HepG2 (cell line): ENCODE results near the gene MLXIPL. TPM values are rescaled to one million over a fixed set of nuclear protein-coding genes. Genes with fewer than 3 reads are reported as not detected.

Experiments used
- ATAC-seq: fragments of 200-7000 bp; cut with Tn5 transposase; 3 replicates; pipeline ENCODE4 v1.9.1; 2020; ENCODE audit warnings: mild to moderate bottlenecking, moderate library complexity
- BruUV-seq: library from RNA; stranded (reverse); fragments of 400-500 nt; replicated peaks from 2 replicates; lab custom pipeline; 2021; lab: Mats Ljungman, UMichigan
- CTCF ChIA-PET: fragments of 300-600 bp; formaldehyde crosslinking; extraction: SDS; loops from one replicate; lab custom pipeline; 2021; ENCODE audit warnings: low total read pairs, inconsistent platforms, low intra/inter-chr PET ratio; lab: Yijun Ruan, JAX
- POLR2A ChIA-PET: fragments of 350-600 bp; sonication (Branson Sonifier 250); formaldehyde crosslinking; loops from one replicate; lab custom pipeline; 2020; ENCODE audit warnings: antibody characterized with exemption, inconsistent platforms; lab: Yijun Ruan, JAX
- DNase-seq: peaks from one replicate; pipeline ENCODE4 v3.0.0-alpha.2; 2015; ENCODE audit warnings: low spot score
- FAIRE-seq: peaks from 3 replicates; lab custom pipeline; 2011; peaks lifted over from hg19 to GRCh38; lab: Jason Lieb, UNC
- H2AFZ ChIP-seq: one replicate; pipeline ENCODE4 v1.6.1; 2011; ENCODE audit warnings: low read length, inconsistent platforms
- H3K27ac ChIP-seq: fragments of 300-600 bp; 3 replicates; pipeline ENCODE4 v1.8.0; 2011; ENCODE audit warnings: mixed run types, mild to moderate bottlenecking, mixed read lengths, low read length, inconsistent platforms; ENCODE audit not compliant: insufficient read depth; ENCODE audit errors: extremely low read length
- H3K27me3 ChIP-seq, 2 experiments: fragments of 200-600 bp in 1 of 2; 2 replicates in 1 of 2; 3 replicates in 1 of 2; pipeline versions ENCODE4 v1.6.0 to v1.8.0; 2011; ENCODE audit warnings: low read length in 2 of 2, mild to moderate bottlenecking in 2 of 2, moderate library complexity in 2 of 2, inconsistent platforms in 1 of 2; ENCODE audit not compliant: insufficient read depth in 2 of 2, control insufficient read depth in 1 of 2
- H3K36me3 ChIP-seq, 2 experiments: fragments of 200-600 bp in 1 of 2; replicated peaks in 1 of 2; 2 replicates in 1 of 2; 3 replicates in 1 of 2; pipeline versions ENCODE4 v1.5.1 to v1.8.0; 2011; ENCODE audit warnings: low read length in 2 of 2, inconsistent platforms in 1 of 2; ENCODE audit not compliant: insufficient read depth in 2 of 2, control insufficient read depth in 1 of 2
- H3K4me1 ChIP-seq: 2 replicates; pipeline ENCODE4 v1.5.1; 2012; ENCODE audit warnings: low read length, inconsistent platforms; ENCODE audit not compliant: insufficient read depth
- H3K4me2 ChIP-seq: 2 replicates; pipeline ENCODE4 v1.6.0; 2011; ENCODE audit warnings: low read depth, low read length, inconsistent platforms
- H3K4me3 ChIP-seq, 3 experiments: fragments of 200-600 bp in 1 of 3; sonication (generic), shearing (Covaris generic) in 1 of 3; replicated peaks in 1 of 3; 2 replicates each; pipeline ENCODE4 v1.5.1; 2011 to 2016; ENCODE audit warnings: low read length in 3 of 3, inconsistent platforms in 2 of 3, low read depth in 2 of 3, mild to moderate bottlenecking in 2 of 3, control low read depth in 1 of 3, mixed read lengths in 1 of 3; ENCODE audit not compliant: insufficient read depth in 1 of 3
- H3K79me2 ChIP-seq: one replicate; pipeline ENCODE4 v1.6.1; 2011; ENCODE audit warnings: low read length, inconsistent platforms; ENCODE audit not compliant: insufficient read depth
- H3K9ac ChIP-seq: 2 replicates; pipeline ENCODE4 v1.6.0; 2011; ENCODE audit warnings: mild to moderate bottlenecking, low read depth, low read length, inconsistent platforms; ENCODE audit not compliant: insufficient read depth
- H3K9me3 ChIP-seq: 2 replicates; pipeline ENCODE4 v1.5.1; 2012; ENCODE audit warnings: mild to moderate bottlenecking, low read length
- H4K20me1 ChIP-seq: 2 replicates; pipeline ENCODE4 v1.6.0; 2011; ENCODE audit warnings: inconsistent platforms, mild to moderate bottlenecking, low read length, moderate library complexity; ENCODE audit not compliant: insufficient read depth
- GABPB1 ChIP-seq: IDR thresholded peaks from 2 replicates; pipeline ENCODE4 v1.6.1; 2016; ENCODE audit warnings: mild to moderate bottlenecking, missing genetic modification reagents, moderate library complexity, missing compliant biosample characterization
- HOXA3 ChIP-seq: sonication (generic); formaldehyde crosslinking; IDR thresholded peaks from 2 replicates; pipeline ENCODE4 v1.5.0; 2020; ENCODE audit warnings: missing genetic modification reagents
- MED13 ChIP-seq: sonication (generic); formaldehyde crosslinking; IDR thresholded peaks from 2 replicates; pipeline ENCODE4 v1.5.0; 2020; ENCODE audit warnings: missing genetic modification reagents
- PCBP2 ChIP-seq: fragments of 200-400 bp; formaldehyde crosslinking; optimal IDR thresholded peaks from 2 replicates; pipeline ENCODE3; 2018; ENCODE audit warnings: low read length, low read depth; ENCODE audit not compliant: poor library complexity, severe bottlenecking
- ZBTB38 ChIP-seq: sonication (generic); formaldehyde crosslinking; IDR thresholded peaks from 2 replicates; pipeline ENCODE4 v1.5.1; 2020; ENCODE audit warnings: mild to moderate bottlenecking, missing genetic modification reagents
- ZNF10 ChIP-seq: sonication (generic); formaldehyde crosslinking; IDR thresholded peaks from 2 replicates; pipeline ENCODE4 v1.4.0; 2020; ENCODE audit warnings: mild to moderate bottlenecking, low read depth, missing genetic modification reagents, borderline replicate concordance
- whole genome bisulfite sequencing: methylation state at CpG from one replicate; pipeline ENCODE4 v1.1.6; 2017; ENCODE audit warnings: low lambda C conversion rate; 5-methylcytosine and 5-hydroxymethylcytosine counted together
- in situ Hi-C: cut with HindIII; loops from 2 replicates; pipeline ENCODE4 v1.10.0; 2017; ENCODE audit warnings: low pct_unique_long_range_greater_than_20kb; ENCODE audit not compliant: extremely low pct_ligation_motif_present
- intact Hi-C: fragments of 100-400 bp; cut with micrococcal nuclease; formaldehyde crosslinking; loops from one replicate; pipeline ENCODE4 v1.10.0; 2022; ENCODE audit not compliant: unreplicated experiment
- polyA plus RNA-seq, 8 experiments: library from polyadenylated mRNA; depleted of rRNA in 3 of 8; stranded (reverse) in 7 of 8; unstranded in 1 of 8; fragments of >200 nt; fragmentation: Illumina TruSeq in 4 of 8; extraction: Trizol in 4 of 8; gene quantifications; 2 replicates each; pipeline versions ENCODE4 v1.2.1 to v1.2.3, GENCODE V29; 2011 to 2016; ENCODE audit warnings: low read depth in 4 of 8, missing spikeins in 1 of 8, mixed read lengths in 1 of 8; ENCODE audit not compliant: insufficient read depth in 1 of 8
- total RNA-seq, 5 experiments: library from RNA; depleted of rRNA; stranded (reverse); fragments of >200 nt; fragmentation: Illumina TruSeq; extraction: Trizol; gene quantifications; 2 replicates each; pipeline ENCODE4 v1.2.3, GENCODE V29; 2016; ENCODE audit warnings: low read depth in 1 of 5

The MLXIPL gene
- total and polyA plus RNA-seq, 2 of the 13 experiments (the other 11 are each of a cell fraction or from before 2014, with no cell fraction given), result 51.6 to 60.1 TPM

DNA sequence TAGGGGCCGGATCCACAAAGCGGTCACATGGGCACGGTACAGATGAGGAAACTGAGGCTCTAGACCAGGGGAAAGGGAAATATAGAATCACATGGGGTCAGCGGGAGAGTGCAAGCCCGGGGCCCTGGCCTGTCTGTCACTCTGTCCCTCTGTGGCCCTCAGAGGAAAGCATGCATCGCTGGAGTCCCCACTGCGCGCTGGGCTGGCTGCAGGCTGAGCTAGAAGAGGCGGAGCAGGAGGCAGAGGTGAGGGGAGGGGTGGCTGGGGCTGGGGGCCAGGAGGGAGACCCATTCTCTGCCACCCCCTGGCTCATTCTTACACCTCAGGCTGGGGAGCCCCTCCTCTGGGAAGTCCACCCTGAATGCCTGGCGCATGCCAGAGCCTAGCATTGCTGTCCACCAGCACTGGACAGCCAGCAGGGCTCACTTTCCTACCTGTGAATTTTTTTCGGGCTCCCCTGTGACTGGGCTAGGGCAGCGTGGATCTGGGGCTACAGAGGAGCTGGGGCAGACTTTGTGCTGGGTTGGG lies 45.6 kb upstream of the MLXIPL start (continued):
- TF ChIP-seq PCBP2, result no peak
- TF ChIP-seq, all 625 proteins: peak for 0

DNA sequence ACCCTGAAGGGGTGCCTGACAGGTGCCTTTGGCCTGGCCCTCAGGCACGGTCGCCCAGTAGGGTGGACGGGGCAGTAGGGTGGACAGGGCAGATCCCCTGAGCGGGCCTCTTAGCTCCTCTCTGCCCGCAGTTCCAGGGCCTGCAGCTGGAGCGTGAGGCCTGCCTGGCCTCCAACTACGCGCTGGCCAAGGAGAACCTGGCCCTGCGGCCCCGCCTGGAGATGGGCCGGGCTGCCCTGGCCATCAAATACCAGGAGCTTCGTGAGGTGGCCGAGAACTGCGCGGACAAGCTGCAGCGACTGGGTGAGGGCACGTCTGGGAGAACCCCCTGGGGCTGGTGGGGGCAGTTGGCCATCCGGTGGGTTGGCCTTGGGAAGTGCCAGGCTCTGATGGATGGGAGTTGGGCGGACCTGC lies 45.0 kb upstream of the MLXIPL start:
- Histone ChIP-seq H3K4me2 (peak overlapping the region; percentile 92), H3K9ac (peak overlapping the region; percentile 70), H3K79me2 (no peaks in the 10 kb centered on the region), H3K27ac (no peak overlapping the region), H3K36me3 (peaks cover 0 to 2% of the 10 kb centered on the region in 2 experiments; a peak in 1 of 5 replicates), H3K27me3 (no peaks in the 10 kb centered on the region; a peak in 1 of 5 replicates), H3K9me3 (no peaks in the 10 kb centered on the region), H3K4me1 (peaks cover 38% of the 10 kb centered on the region), H3K4me3 (peak overlapping the region; percentile 1 to 84 (median 77); a peak in 4 of 6 replicates), H4K20me1 (no peaks in the 10 kb centered on the region), H2AFZ (no peak overlapping the region)
- in situ Hi-C loops (loop anchor here (5.0 kb wide), 1 partner anchor 57 kb away; no protein-coding TSS in a partner anchor), intact Hi-C loops (loop anchor here (5.0 kb wide), 1 partner anchor 48 kb away; the partner anchor contains the start of gene STX1A)
- DNase-seq (no peak), ATAC-seq (no peak), FAIRE-seq (no peak)
- TF ChIP-seq ZBTB38 (CRISPR knock-in tag), result peak; percentile 17; the same call in 1 of the 2 replicates
- TF ChIP-seq HOXA3 (CRISPR knock-in tag), result no peak
- no peak for TF ChIP-seq ZNF10 (CRISPR knock-in tag)
- no peak for TF ChIP-seq GABPB1
- no peak for TF ChIP-seq MED13 (CRISPR knock-in tag)
- CTCF ChIA-PET, result no interaction called here
- WGBS, result 78% methylated on average over 11 of the region's 19 CpGs
- POLR2A ChIA-PET, result interaction anchor here (0.9 to 2.3 kb wide), 5 partner anchors 45 to 68 kb away, joined by 3 to 13 read pairs (median 4); partner anchors contain the start of gene MLXIPL
- no TSS peak for BruUV-seq
